ENCODE measurements around the gene CEND1.

Gene CEND1

GRCh38 chr11:799641-800316 is 9.9 kb upstream of the CEND1 start:
- TF ChIP-seq REST (IDR thresholded peaks at IDR 0.05; ENCODE audit: insufficient read depth in 1 of 2, low read depth in 2 of 2, low read length in 2 of 2) = no peak
- no peak for TF ChIP-seq POLR2AphosphoS5 (IDR thresholded peaks at IDR 0.05; ENCODE audit: low read depth, low read length)
- no peak for TF ChIP-seq SIN3A (IDR thresholded peaks at IDR 0.05; ENCODE audit: borderline replicate concordance, insufficient read depth, low read length)
- no peak for TF ChIP-seq TAF1 (IDR thresholded peaks at IDR 0.05; ENCODE audit: borderline replicate concordance, insufficient read depth, low read length)
- TF ChIP-seq FOXP2 (optimal IDR thresholded peaks at IDR 0.05; ENCODE audit: borderline replicate concordance, extremely low read depth, extremely low read length, insufficient read depth) = no peak

GRCh38 chr11:798093-798713 is 8.3 kb upstream of the CEND1 start, which contains the start of gene SLC25A22:
Gene SLC25A22 (minus strand): TSS chr11:798281. CDS start chr11:795006, 3,275 bp downstream.
- TF ChIP-seq REST (IDR thresholded peaks at IDR 0.05; ENCODE audit: insufficient read depth in 1 of 2, low read depth in 2 of 2, low read length in 2 of 2) (no peak), FOXP2 (optimal IDR thresholded peaks at IDR 0.05; ENCODE audit: borderline replicate concordance, extremely low read depth, extremely low read length, insufficient read depth) (no peak), TAF1 (IDR thresholded peaks at IDR 0.05; ENCODE audit: borderline replicate concordance, insufficient read depth, low read length) (peak; percentile 25; the same call in 1 of the 2 replicates), POLR2AphosphoS5 (IDR thresholded peaks at IDR 0.05; ENCODE audit: low read depth, low read length) (no peak), SIN3A (IDR thresholded peaks at IDR 0.05; ENCODE audit: borderline replicate concordance, insufficient read depth, low read length) (peak; percentile 50; the same call in 1 of the 2 replicates)

GRCh38 chr11:797296-798092 is 7.6 kb upstream of the CEND1 start:
- TF ChIP-seq FOXP2 (optimal IDR thresholded peaks at IDR 0.05; ENCODE audit: borderline replicate concordance, extremely low read depth, extremely low read length, insufficient read depth) = no peak
- no peak for TF ChIP-seq REST (IDR thresholded peaks at IDR 0.05; ENCODE audit: insufficient read depth in 1 of 2, low read depth in 2 of 2, low read length in 2 of 2)
- 0 out of 2 replicates have a peak, but pooled peaks have one; percentile 20 for TF ChIP-seq TAF1 (IDR thresholded peaks at IDR 0.05; ENCODE audit: borderline replicate concordance, insufficient read depth, low read length)
- peak; percentile 69; the same call in 1 of the 2 replicates for TF ChIP-seq POLR2AphosphoS5 (IDR thresholded peaks at IDR 0.05; ENCODE audit: low read depth, low read length)
- peak; percentile 64; the same call in 1 of the 2 replicates for TF ChIP-seq SIN3A (IDR thresholded peaks at IDR 0.05; ENCODE audit: borderline replicate concordance, insufficient read depth, low read length)

GRCh38 chr11:796565-797295 is 6.8 kb upstream of the CEND1 start:
- TF ChIP-seq REST (IDR thresholded peaks at IDR 0.05; ENCODE audit: insufficient read depth in 1 of 2, low read depth in 2 of 2, low read length in 2 of 2) (no peak), SIN3A (IDR thresholded peaks at IDR 0.05; ENCODE audit: borderline replicate concordance, insufficient read depth, low read length) (no peak), FOXP2 (optimal IDR thresholded peaks at IDR 0.05; ENCODE audit: borderline replicate concordance, extremely low read depth, extremely low read length, insufficient read depth) (no peak), TAF1 (IDR thresholded peaks at IDR 0.05; ENCODE audit: borderline replicate concordance, insufficient read depth, low read length) (no peak), POLR2AphosphoS5 (IDR thresholded peaks at IDR 0.05; ENCODE audit: low read depth, low read length) (no peak)

Measured in PFSK-1 (cell line).